ENCODE data around the gene PGAP6. TPM values are rescaled to one million over a fixed set of nuclear protein-coding genes. Genes with fewer than 3 reads are reported as not detected.

Gene PGAP6
- polyA plus RNA-seq, 2 of the 4 experiments (the other 2 are of a cell fraction), result 25.9 to 38.1 TPM

- Histone ChIP-seq H3K4me2 (no peak overlapping the region), H3K4me3 (no peak overlapping the region), H3K9me3 (no peaks in the 10 kb centered on the region), H3K27ac (no peak overlapping the region), H3K4me1 (peaks cover 6% of the 10 kb centered on the region; the same call in 1 of the 3 replicates)
- WGBS (ENCODE audit: missing lambda C conversion rate), result 80% methylated on average over 19 of the region's 19 CpGs
- DNase-seq (ENCODE audit: low read depth in 1 of 2, low spot score in 1 of 2) (no peak), FAIRE-seq (no peak), ATAC-seq (no peak)
- POLR2A ChIA-PET, result interaction anchor here (0.6 to 1.5 kb wide), 3 partner anchors 14 to 342 kb away, joined by 5 read pairs; no protein-coding TSS in a partner anchor
- CTCF ChIA-PET, result interaction anchor here (0.6 to 1.2 kb wide), 10 partner anchors 15 to 199 kb away, joined by 3 to 4 read pairs (median 3); partner anchors contain the start of gene DECR2
- TF ChIP-seq RAD21 (conservative IDR thresholded peaks at IDR 0.05 in 1 of 2, IDR thresholded peaks at IDR 0.05 in 1 of 2) (peak; percentile 45 to 47; a peak in 4 of 5 replicates), CEBPB (IDR thresholded peaks at IDR 0.05) (no peak), EHF (CRISPR knock-in tag; IDR thresholded peaks at IDR 0.05) (no peak), CTCF (IDR thresholded peaks at IDR 0.05) (peak; percentile 40)
These were observed 4.9 kb upstream of the PGAP6 start for GRCh38 chr16:386641-387156.

- DNase-seq (ENCODE audit: low read depth in 1 of 2, low spot score in 1 of 2) (no peak), ATAC-seq (no peak), FAIRE-seq (no peak)
- ChIA-PET CTCF (interaction anchor here (1.3 to 1.9 kb wide), 3 partner anchors 9 to 27 kb away, joined by 3 to 4 read pairs (median 4); no protein-coding TSS in a partner anchor), POLR2A (interaction anchor here (0.5 to 1.0 kb wide), 2 partner anchors 18 to 1228 kb away, joined by 3 to 5 read pairs; partner anchors contain the start of genes CRAMP1, DECR2 and IFT140)
- H3K4me2 ChIP-seq, result no peak overlapping the region
- TF ChIP-seq JUN (IDR thresholded peaks at IDR 0.05) (no peak), POLR2A (IDR thresholded peaks at IDR 0.05; ENCODE audit: low read length) (0 out of 2 replicates have a peak, but pooled peaks have one; percentile 7)
- 85% methylated on average over 32 of the region's 33 CpGs for WGBS (ENCODE audit: missing lambda C conversion rate)
- no peaks in the 10 kb centered on the region for H3K9me3 ChIP-seq
- H3K27ac ChIP-seq, result no peak overlapping the region
- H3K4me3 ChIP-seq, result no peak overlapping the region
- H3K4me1 ChIP-seq, result peaks cover 10% of the 10 kb centered on the region; the same call in 2 of the 3 replicates
These were observed 1.7 kb upstream of the PGAP6 start for GRCh38 chr16:383326-384051.

- ATAC-seq (peak; percentile 64 to 73), FAIRE-seq (no peak), DNase-seq (ENCODE audit: low read depth in 1 of 2, low spot score in 1 of 2) (no peak)
- H3K9me3 ChIP-seq, result no peaks in the 10 kb centered on the region
- peaks cover 10% of the 10 kb centered on the region; the same call in 2 of the 3 replicates for H3K4me1 ChIP-seq
- POLR2A ChIA-PET, result no interaction called here
- CTCF ChIA-PET, result interaction anchor here (0.8 to 3.4 kb wide), 5 partner anchors 10 to 274 kb away, joined by 3 to 11 read pairs (median 5); partner anchors contain the start of gene MRPL28
- peak overlapping the region; percentile 100 for H3K4me2 ChIP-seq
- peak overlapping the region; percentile 98 for H3K4me3 ChIP-seq
- H3K27ac ChIP-seq, result peak overlapping the region; percentile 92 to 97
- 0% methylated on average over 4 of the region's 73 CpGs for WGBS (ENCODE audit: missing lambda C conversion rate)
- TF ChIP-seq RFX5 (IDR thresholded peaks at IDR 0.05) (no peak), TP53 (CRISPR knock-in tag; IDR thresholded peaks at IDR 0.05) (no peak), USF2 (IDR thresholded peaks at IDR 0.05) (no peak), HEYL (CRISPR knock-in tag; IDR thresholded peaks at IDR 0.05) (no peak), HOXA7 (CRISPR knock-in tag; IDR thresholded peaks at IDR 0.05) (no peak), ESRRA (IDR thresholded peaks at IDR 0.05; ENCODE audit: borderline replicate concordance, low read length) (no peak), CHD2 (IDR thresholded peaks at IDR 0.05; ENCODE audit: low read length, partially characterized antibody) (no peak), BHLHE40 (IDR thresholded peaks at IDR 0.05; ENCODE audit: low read depth, low read length) (no peak), HMGXB4 (CRISPR knock-in tag; IDR thresholded peaks at IDR 0.05; ENCODE audit: borderline replicate concordance) (no peak), REST (IDR thresholded peaks at IDR 0.05) (no peak), GATA3 (IDR thresholded peaks at IDR 0.05; ENCODE audit: borderline replicate concordance) (no peak), ZFP36 (IDR thresholded peaks at IDR 0.05; ENCODE audit: borderline replicate concordance, partially characterized antibody) (no peak), ZC3H11A (IDR thresholded peaks at IDR 0.05) (no peak), FOXS1 (CRISPR knock-in tag; IDR thresholded peaks at IDR 0.05) (no peak), SREBF2 (IDR thresholded peaks at IDR 0.05) (no peak), PHF8 (IDR thresholded peaks at IDR 0.05; ENCODE audit: borderline replicate concordance, low read depth) (no peak)
These were observed 578 bp downstream of the PGAP6 start for GRCh38 chr16:381012-381788.
